ENCODE results near the gene SRGAP3.
"Not testable (repeated sequence)": the region's sequence is repeated elsewhere in the genome, so short reads cannot be mapped to it uniquely, and the experiment has no call there.

SRGAP3 gene

DNA sequence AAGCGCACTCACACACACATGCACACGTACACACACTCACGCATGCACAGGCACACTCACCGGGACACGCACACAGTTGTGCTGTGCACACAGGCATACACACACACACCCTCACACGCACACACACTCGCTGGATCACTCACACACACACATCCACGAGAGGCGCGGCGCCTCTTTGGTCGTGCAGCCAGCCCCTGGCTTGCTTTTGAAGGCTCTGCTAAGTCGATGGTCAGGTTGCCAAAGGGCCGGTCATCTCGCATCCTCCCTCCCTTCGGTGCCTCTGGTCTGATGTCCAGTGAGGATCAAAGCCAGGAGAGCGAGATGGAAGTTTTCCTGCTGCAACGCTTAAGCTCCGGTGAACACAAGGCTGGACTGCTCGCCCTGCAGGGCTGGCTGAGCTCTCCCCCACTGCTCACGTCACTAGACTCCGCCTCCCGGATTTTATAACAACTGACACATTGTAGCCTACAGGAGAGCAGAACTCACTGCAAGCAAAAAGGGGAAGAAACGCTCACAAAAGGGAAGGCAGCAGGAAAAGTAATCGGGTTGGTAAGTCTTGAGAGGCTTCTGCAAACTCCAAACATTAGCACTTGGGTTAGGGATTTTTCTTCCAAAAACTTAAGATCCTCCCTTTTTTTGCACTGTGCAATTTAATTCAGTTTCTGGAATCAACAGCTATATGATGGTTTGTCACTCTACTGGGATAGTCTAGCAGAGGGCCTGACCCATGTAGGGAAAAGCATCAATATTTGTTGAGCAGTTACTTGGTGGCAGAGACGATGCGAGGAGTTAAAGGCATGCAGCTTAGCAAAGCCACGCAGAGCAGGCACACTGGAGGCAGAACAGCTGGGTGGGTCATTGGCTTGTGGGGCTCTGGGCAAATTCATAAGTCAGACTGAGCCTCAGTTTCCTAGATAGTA lies at the start of gene SRGAP3:
Gene SRGAP3 (minus strand): TSS at position 374 of the 920 bp plus-strand sequence. CDS start 695 bp downstream, outside the sequence.
- DNase-seq: peak; percentile 54

DNA sequence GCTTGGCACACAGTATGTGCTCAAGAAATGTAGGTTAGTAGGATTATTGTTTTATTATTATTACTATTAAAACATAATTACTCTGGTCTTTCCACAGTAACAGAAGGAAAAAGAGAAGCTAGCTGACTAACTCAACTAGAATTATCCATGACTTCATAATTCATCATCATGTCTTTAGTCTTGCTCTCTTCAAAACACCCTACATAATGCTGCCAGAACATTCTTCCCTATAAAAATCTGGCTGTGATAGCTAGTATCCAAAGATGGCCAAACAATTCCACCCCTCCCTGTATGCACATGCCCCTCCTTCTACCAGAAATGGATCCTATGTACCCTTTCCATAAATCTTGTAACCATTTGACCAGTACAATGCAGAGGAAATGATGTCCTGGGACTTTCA lies 48.8 kb upstream of the SRGAP3 start:
- no peak for DNase-seq

DNA sequence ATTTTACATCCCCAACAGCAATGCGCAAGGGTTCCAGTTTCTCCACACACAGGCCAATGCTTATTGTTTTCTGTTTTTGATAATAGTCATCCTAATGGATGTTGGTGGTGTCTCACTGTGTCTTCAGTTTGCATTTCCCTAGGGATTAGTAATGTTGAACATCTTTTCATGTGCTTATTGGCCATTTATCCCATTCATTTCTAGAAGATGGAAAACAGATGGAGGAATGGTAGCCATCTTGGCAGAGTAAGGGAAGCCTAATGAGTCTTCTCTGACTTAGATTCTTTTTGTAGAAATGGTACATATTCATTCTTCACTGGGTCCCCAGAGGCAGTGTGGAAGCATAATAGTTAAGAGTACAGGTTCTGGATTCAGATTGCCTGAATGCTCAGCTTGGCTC lies 46.8 kb upstream of the SRGAP3 start:
- DNase-seq: no peak

DNA sequence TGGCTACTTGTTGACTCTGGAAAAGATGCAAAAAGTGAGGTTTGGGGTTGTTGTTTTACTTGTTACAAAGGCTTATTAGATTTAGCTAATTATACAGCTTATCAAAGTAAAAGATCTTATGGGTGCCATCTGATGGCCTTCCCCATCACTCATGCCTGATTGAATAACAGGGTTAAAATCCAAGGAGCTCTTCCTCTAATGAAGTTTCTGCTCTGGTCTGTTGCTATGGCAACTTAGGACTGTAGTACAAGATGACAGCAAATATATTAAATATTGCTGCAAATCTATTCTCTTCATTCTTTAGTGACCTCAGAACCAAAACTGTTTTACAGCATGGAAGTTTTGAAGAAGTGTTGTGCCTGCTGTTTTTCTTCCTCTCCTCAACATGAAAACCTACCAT lies 45.6 kb upstream of the SRGAP3 start:
- no peak for DNase-seq

DNA sequence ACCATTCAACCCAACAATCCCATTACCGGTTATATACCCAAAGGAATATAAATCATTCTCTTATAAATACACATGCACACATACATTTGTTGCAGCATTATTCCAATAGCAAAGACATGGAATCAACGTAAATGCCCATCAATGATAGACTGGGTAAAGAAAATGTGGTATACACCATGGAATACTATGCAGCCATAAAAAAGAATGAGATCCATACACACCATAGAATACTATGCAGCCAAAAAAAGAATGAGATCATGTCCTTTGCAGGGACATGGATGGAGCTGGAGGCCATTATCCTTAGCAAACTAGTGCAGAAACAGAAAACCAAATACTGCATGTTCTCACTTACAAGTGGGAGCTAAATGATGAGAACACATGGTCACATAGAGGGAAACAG lies 44.5 kb upstream of the SRGAP3 start:
- not testable (repeated sequence) for DNase-seq

DNA sequence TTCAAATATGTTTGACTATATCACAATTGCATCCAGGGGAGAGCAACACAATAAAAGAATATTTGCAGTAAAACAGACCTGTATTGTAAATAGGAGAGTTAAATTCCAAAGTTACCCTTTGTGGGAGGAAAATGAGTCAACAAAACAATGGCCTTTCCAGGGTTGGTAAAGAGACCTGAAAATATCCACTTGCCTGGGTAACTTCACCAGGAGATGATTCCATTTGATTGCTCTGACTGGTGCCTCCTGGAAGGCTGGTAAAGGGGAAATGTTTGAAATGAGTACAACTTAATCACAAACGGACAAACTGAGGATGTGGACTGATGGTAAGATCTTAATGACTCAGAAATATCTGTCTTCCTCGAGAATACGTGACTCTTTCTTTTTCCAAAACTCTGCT lies 43.6 kb upstream of the SRGAP3 start:
- DNase-seq: no peak

DNA sequence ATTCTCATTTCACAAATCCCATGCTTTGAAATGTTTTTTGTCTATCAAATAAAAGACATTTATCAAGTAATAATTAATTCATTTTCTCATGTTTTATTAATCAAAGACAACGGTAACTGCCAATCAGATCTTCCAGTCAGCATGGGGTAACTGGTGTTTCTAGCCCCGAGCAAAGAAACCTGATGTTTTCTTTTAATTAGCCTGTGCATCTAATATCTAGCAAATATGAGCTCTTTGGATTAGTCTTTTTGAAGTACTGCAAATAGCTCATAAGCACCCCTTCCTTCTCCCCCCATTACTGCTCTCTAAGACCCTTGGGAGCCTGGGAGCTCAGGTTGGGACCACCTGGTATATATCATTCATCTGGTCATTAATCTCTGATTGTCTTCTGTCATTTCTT lies 43.1 kb upstream of the SRGAP3 start:
- DNase-seq: no peak

DNA sequence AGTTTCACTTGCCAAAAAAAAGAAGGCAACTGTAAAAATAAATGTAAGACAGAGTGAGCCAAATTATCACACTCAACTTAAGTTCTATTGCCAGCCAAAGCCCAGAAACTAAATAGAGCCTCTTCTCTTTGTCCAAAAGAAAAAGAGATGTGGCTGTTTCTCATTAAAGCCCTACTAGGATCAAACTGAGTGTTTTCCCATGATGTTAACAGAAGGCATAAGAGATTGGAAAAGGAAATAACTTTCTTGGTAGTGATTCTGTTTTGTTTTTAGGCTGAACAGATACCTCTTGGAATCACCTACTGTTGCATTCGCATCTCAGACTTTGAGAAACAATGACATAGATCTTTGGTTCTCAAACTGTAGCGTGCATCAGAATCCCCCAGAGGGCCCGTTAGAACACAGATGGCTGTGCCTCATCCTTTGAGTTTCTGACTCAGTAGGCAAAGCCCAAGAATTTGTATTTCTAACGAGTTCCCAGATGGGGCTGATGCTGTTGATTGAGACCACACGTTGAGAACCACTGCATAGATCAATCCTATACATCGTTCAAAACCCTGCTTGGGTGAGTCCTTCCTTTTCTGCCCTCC lies 42.5 kb upstream of the SRGAP3 start:
- DNase-seq: no peak

DNA sequence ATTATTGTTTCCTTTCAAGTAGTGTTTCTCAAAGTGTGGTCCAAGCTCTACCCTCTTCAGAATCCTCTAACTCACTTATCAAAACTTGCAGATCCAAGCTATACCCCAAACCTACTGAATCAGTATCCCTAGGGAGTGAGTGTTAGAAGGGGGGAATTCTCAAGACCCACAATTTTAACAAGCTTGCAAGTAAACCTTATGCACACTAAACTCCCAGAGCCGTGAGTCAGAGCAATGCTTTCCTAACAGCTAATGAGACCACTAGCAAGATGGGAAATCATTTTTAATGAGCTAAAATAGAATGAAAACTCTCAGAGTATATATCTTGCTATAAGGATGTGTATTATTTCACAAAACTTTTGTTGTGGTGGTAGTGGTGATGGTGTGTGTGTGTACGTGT lies 41.1 kb upstream of the SRGAP3 start:
- no peak for DNase-seq

DNA sequence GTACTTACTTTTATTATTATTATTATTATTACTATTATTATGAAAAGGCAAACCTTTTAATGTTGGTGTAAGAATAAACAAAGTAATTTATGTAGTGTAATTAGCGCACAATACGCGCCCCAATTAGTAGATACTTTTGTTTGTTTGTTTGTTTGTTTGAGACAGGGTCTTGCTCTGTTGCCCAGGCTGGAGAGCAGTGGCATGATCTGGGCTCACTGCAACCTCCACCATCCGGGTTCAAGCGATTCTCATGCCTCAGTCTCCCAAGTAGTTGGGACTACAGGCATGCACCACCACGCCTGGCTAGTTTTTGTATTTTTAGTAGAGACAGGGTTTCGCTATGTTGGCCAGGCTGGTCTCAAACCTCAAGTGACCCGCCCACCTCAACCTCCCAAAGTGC lies 32.1 kb upstream of the SRGAP3 start:
- not testable (repeated sequence) for DNase-seq

DNA sequence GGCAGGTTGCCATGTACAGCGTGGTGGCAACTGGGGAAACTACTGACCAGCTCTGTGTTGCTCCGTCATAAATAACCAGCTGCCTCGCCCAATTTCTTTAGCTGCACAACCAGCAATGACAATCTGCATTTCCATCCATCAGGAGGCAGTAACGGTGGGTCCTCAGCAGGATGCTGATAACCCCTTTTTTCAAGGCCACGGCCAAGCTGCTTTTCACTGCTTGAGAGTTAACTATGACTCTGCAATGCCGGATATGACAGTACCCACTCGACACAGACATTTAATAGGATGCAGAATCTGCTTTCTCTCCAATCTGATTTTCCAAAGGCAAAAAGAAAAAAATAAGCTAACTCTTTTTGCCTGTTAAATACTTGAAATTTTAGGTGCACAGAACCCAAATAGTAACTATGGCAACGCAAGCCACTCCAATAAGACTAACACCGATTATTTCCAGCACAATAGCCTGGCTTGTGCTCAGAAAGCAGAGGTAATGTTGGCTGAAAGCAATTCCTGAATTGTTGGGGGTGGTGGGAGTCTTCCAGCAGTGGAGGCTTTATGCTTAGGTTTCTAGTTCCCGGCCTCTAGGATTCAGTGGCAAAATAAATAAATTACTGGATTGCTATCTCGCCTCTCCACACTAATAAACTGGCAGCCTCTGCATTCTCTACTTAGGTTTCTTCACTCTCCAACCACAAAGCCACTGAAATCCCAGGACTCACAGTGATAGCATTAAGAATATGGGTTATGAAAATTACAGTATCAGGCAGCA lies 31.2 kb upstream of the SRGAP3 start:
- no peak for DNase-seq

DNA sequence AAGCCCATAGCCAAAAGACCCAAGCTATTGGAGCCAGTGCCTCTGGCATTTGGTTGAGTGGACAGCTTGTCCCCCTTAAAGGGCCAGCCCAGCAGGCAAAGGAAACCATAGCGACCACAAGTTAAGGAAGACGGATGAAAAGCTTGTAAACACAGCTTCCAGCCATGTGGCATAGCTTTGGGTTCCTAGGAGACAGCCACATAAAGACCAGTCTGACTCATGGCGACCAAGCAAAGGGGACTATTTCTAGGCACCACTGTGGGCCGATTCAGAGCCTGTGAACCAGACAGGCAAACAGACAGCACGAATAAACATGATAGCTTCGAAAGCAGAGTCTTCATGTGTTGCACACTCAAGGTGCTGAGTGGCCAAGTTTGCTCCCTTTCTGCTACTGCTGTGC lies 30.5 kb upstream of the SRGAP3 start:
- no peak for DNase-seq

DNA sequence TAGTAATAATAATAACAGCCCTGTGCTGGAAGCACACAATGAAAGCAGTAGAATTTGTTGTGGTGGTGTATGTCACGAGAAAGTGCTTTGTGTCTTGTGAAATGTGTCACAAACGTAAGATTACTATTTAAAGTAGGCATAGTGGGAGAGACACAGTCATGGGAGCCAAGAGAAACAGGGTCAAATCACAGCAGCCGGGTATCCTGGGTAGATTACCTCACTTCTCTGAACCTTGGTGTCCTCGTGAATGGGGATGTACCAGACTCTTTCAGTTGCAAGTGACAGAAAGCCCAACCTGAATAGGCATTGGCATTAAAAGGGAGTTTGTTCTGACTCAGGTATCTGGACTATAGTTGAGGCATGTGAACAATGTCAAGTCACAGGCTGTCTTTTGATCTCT lies 29.1 kb upstream of the SRGAP3 start:
- DNase-seq: no peak

DNA sequence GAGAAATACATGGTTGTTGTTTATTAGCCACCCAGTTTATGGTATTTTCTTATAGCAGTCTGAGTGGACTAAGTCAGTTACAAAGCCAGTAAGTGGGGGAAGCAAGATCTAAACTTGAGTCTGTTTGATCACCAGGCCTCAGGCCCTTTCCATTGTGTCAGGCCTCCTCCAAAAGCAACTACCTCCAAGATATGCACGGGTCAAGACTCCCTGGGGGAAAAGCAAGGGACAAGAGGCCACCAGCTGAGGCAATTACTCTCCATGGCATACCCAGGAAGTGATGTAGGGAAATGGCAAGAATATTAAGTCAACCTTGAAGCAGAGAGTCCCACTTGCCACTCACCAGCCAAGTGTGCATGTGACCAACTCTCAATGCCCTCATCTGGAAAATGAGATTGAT lies 28.6 kb upstream of the SRGAP3 start:
- no peak for DNase-seq

DNA sequence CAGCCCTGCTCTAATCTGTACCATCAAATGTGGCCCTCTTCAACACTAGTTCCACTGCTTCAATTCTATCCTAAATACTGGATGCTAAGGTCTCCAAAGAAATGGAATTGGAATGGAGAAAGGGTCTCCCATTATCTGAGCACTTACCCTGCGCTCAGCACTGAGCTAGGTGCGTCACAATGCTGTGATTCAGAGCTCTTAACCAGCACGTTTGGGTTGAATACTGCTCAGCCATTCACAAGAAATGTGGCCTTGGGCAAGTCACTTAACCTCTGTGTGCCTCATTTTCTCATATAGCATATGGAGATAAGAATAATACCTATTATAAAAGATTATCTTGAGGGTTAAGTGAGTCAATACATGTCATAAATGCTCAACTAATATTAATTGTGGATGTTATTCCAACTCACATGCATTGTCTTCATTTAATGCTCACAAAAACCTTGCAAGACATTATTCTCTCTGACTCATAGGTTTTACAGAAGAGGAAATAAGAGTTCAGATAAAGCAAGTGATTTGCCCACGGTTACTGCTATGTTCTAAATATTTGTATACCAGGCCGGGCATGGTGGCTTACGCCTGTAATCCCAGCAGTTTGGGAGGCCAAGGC lies 27.4 kb upstream of the SRGAP3 start:
- DNase-seq: no peak

DNA sequence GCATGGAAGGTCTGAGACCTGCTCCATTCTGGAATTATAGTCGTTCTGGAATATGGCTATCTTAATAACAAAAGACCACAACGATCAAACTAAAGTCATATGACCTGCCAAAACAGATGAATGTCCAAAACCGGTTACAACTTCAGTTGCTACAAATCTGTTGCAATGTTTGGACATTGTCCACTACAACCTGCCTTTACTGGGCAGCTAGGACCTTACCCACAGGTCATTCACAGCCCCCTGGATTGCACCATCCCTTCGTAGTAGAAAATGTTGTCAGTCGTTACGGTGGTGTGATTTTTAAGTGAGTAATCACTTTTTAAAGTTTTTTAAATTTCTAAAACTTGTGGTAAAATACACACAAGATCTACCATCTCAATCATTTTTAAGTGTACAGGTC lies 22.5 kb upstream of the SRGAP3 start:
- DNase-seq: no peak

DNA sequence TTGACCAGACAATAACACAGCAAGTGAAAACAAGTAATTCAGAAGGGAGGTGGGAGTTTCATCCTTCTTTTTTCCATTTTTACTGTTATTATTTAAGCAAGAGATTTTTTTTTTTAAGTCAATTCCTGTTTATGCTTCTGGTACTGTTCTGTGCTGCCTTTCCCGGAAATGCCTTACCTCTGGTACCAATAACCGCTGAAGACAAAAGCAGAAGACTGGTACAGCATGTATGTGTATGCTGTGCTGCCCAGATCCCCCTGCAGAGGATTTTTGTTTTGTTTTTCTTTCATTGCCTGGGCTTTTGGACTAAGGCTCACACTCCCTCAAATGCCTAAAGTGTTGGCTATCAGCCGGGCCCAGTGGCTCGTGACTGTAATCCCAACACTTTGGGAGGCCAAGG lies 21.3 kb upstream of the SRGAP3 start:
- no peak for DNase-seq

DNA sequence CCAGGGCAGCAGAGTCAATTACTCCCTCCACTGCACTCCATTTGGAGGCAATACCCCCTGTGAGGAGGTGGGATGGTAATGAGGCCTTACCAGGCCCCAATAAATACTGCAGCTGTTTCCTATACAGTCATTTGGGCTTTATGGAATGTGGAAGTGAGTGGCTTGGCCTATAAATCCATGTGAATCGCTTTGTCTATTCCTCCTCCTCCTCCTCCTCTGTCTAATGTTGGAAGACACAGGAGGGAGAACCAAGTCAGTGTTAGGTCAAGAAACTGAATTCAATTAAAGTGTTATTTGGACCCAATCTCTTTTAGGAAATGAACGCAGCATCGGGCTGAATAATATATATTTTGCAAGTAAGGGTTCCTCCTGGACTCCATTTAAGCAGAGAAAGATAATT lies 17.3 kb upstream of the SRGAP3 start:
- DNase-seq: no peak

DNA sequence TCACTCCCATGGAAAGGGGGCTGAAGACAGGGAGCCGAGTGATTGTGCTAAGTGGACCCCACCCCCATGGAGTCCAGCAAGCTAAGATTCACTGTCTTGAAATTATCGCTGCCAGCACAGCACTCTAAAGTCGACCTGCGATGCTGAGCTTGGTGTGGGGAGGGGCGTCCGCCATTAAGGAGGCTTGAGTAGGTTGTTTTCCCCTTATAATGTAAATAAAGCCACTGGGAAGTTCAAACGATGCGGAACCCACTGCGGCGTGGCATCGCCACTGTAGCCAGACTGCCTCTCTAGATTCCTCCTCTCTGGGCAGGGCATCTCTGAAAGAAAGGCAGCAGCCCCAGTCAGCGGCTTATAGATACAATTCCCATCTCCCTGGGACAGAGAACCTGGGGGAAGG lies 10.9 kb upstream of the SRGAP3 start:
- no peak for DNase-seq

DNA sequence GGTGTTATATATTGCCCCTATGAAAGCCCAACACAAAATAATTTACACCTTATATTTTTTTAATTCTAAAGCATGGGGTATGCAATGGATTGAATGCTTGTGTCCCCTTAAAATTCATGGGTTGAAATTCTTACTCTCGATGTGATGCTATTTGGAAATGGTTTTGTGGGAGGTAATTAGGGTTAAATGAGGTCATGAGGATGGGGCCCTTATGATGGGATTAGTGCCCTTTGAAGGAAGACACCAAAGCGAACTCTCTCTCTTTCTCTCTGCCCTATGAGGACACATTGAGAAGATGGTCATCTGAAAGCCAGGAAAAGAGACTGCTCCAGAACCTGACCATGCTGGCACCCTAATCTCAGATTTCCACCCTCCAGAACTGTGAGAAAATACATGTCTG lies 7.6 kb upstream of the SRGAP3 start:
- DNase-seq: no peak

DNA sequence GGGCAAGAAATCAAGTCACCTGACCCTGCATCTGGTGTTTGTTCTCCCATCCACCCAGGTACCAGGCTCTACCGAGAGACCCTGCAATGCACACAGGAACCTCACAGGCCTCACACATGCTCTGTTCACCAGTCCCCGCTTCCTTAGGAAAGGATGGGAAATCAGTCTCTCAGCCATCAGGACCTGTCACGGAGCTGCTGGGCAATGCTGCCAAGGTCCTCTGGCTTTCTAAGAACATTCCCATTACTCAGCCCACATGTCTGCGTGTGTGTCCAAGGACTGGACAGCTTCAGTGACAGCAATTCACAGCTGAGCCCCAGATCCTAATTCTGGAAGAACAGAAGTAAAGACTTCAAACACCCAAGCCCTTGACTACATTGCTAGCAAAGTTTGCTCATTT lies 6.5 kb upstream of the SRGAP3 start:
- no peak for DNase-seq

DNA sequence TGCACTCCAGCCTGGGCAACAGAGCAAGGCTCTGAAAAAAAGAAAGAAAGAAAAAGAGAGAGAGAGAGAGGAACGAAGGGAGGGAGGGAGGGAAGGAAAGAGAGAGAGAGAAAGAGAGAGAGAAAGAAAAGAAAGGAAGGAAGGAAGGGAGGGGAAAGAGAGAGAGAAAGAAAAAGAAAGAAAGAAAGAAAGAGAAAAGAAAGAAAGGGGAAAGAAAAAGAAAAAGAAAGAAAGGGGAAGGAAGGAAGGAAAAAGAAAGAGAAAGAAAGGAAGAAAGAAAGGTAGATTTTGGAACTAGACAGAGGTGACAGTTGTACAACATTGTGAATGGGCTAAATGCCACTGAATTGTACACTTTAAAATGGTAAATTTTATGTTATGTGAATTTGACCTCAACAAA lies 5.3 kb upstream of the SRGAP3 start:
- no peak for DNase-seq

DNA sequence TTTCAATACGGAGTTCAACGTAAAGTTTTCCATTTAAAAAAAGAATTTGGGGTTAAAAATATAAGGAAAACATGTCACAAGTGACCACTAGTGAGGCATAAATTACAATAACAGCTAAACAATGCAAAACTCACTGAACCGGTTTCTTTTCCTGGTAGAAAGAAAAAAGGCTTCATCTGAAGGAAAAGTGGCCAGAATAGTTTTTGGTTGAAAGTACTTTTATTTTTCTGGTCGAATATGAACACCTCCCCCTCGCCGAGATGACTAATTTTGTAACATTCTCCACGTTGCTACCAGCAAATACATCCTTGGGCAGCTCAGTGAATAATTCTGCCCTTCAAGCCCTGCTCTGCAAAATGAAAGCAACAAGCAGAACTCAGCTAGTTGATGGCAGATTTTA lies 3.9 kb upstream of the SRGAP3 start:
- DNase-seq: no peak
